Stimulated activated CD8-positive, alpha-beta memory T cell treated with anti-CD3 and anti-CD28 coated beads, Interleukin-4, amount 100 ng/mL, for 4 hours (primary cell): Measurements from ENCODE around the gene POLDIP2.

Source experiments
- DNase-seq, 2 donors: peaks; one replicate each; pipeline ENCODE4 v3.0.0-alpha.2; 2020; ENCODE audit warnings: low read depth in 2 of 2, low spot score in 1 of 2

The POLDIP2 gene

DNA sequence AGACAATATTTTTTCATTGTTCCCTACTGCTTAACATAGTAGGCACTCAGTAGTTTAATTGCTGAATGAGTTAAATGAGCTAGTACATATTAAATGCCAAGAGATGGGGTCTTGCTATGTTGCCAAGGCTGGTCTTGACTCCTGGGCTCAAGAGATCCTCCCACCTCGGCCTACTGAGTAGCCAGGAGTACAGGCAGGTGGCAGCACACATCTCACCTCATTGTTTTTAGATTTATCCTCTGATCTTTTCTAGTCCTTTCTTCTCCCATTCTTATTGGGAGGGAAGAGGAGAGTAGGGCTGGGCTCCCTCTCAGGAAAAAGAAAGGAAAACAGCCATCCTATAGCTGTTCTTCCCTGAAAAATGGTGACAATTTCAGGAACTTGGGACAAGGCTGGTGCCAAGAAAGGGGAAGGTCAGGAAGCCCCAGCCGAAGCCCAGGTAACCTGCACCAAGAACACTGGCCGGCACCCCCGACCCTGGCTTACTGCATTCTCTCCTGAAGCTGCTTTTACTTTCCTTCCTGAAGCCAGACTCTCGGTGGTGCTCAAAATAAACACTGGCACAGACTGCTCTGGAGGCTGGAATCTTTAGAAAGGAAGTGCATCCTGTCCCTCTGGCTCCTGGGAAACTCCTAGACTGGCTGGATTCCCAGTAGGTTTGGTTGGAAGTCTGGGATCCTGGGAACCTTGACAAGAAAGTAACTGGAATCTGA is 19.1 kb downstream of the POLDIP2 start:
- no peak for DNase-seq

- no peak for DNase-seq
These were observed 21.1 kb downstream of the POLDIP2 start for GRCh38 chr17:28335959-28336871.

- DNase-seq = peak; percentile 92 to 97
These were observed 21.9 kb downstream of the POLDIP2 start, which contains the start of the genes IFT20 and TNFAIP1 for GRCh38 chr17:28335201-28335958. TSS of gene IFT20 (minus strand) at chr17:28335472. CDS start at chr17:28331985, 3,487 bp downstream. TSS of gene TNFAIP1 (plus strand) at chr17:28335761. CDS start at chr17:28339522, 3,761 bp downstream.

DNA sequence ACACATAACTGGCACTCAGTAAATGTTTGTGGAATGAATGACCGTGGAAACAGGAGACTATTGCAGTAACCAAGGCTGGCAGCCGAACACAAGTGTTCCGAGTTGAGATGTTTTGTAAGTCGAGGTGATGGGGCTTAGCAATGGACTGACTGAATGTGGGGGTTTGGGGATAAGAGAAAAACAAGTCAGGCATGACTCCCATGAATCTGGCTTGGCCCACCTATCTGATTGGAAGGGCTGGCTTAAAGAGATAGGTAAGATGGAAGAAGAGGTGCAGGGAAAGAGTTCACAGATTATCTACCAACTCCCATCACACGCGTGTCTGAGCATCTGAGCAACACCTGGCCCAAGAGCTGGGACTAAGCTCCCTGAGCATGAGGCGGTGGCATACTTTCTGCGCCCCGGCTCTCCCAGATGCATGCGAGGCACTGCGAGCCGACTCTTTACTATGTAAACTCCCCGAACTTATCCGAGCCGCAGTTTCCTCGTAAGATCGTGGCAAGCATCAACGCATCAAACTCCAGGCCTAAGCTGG is 22.6 kb downstream of the POLDIP2 start:
- no peak for DNase-seq

DNA sequence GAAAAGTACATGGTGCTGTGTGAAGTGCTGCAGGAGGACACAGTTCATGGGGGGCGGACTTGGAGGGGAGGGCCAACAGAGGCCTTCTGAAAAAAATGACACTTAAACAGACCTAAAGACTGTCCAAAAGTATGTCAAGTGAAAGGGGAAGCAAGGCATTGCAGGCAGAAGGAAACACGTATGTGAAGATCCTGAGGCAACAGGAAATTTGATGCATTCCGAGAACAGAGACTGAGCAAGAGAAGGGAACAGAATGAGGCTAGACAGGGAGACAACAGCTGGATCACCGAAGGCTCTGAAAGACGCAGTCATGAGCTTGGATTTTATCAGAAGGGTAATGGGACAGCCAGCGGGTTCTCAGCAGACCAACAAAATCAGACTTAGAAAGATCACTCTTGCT is 23.2 kb downstream of the POLDIP2 start:
- DNase-seq = no peak

DNA sequence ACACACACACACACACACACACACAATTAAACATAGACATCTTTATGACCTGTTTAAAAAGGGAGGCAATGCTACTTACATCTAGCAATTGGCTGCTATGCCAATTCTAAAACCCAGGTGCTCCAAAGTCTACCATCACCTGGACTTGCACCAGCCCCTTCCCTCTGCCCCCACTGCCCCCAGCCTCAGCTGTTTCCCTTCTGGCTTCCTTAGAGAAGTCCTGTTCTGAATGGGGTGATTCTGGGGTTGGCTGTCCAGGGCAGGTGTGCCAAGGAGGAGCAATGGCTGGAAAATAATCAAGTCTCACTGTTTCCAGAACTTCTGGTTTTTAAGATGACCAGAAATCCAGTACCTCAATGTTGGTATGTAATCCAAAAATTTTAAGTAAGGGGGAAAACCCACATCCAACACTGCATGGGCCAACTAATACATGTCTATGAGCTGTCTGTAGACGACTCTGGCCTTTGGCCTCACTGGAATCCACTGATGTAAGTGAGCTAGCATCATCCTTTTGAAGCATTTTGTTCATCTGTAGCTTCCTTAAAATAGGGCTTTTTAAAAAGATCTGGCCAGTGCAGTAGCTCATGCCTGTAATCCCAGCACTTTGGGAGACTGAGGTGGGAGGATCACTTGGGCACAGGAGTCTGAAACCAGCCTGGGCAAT is 24.1 kb downstream of the POLDIP2 start:
- no peak for DNase-seq

DNA sequence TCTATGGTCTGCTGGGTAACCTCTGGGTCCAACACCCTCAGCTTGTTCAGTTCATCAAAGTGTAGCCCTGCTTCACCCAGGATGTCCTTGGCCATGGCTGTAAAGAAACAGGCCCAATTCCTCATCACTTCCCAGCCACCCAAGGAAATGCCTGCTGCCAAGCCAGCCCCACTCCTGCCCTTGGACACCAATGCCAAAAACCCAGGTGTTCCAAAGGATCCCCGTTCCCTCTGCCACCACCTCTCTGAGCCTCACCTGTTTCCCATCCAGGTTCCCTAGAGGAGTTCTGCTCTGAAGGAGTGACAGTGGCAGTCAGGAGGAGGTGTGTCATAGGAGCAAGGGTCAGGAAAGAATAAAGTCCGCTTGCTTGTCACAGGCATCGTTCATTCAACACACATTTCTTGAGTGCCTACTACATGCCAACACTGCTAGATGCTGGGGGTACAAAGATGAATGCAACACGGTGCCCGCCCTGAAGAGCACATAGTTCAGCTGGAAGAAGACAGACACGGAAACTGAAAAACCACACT is 25.4 kb downstream of the POLDIP2 start:
- DNase-seq = no peak

GRCh38 chr17:28330671-28331070 is 26.7 kb downstream of the POLDIP2 start:
- DNase-seq = no peak

DNA sequence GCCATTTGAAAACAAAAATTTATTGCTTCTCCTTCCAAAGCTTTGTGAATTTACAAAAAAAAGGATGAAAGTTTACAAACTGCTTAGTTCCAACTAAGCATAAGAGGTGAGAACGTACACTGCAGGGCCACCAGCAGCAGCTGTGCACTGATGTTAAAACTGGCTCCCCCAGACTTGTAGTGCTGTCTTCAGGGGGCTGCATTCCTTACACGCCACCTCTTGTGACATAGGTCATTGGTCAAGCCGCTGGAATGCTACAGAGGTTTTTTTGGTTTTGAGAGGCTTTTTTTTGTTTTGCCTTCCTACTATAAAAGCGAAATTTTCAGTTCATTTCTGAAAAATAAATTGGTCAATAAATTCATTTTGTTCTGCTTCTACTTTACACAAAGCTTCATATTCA is 29.0 kb downstream of the POLDIP2 start:
- DNase-seq = no peak

DNA sequence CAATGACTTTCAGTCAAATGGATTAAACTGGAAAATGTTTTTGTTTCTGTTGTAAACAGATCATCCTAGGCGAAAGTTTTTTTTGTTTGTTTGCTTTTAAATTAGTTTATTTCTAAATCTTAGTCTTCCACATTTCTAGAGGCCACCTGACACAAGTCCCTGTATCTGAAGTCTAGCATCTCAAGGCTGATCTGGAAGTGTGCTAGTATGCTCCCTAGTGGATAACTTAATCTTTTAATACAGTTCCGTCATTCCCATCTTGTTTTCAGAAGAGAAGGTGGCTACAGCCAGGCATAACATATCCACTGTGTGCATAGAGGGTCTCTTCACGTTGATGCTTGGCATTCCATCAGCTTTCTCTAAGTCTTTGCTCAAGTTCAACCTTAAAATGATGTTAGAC is 29.6 kb downstream of the POLDIP2 start:
- no peak for DNase-seq

- no peak for DNase-seq
These were observed 30.2 kb downstream of the POLDIP2 start for GRCh38 chr17:28327031-28327607.

- no peak for DNase-seq
These were observed 31.2 kb downstream of the POLDIP2 start for GRCh38 chr17:28326114-28326513.

- no peak for DNase-seq
These were observed 32.1 kb downstream of the POLDIP2 start for GRCh38 chr17:28325211-28325610.

- no peak for DNase-seq
These were observed 32.5 kb downstream of the POLDIP2 start for GRCh38 chr17:28324781-28325180.

GRCh38 chr17:28324267-28324745 is 33.0 kb downstream of the POLDIP2 start:
- DNase-seq = no peak

GRCh38 chr17:28320215-28321061 is 36.9 kb downstream of the POLDIP2 start:
- DNase-seq = no peak

DNA sequence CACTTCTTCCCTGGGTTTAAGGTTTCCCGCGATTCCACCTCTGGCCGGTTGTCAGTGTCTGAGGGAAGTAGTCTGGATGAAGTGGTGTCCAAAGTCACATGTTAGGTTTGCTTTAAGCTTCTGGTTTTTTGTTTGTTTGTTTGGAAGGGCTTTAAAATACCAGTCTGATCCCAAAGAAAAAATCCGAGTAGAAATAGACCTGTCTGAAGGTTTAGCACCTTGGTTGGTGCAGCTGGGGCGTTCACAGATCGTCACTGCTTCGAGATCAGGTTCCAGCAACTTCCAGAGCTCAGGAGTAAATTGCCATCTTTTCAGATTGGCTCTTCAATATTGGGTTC is 37.8 kb downstream of the POLDIP2 start:
- no peak for DNase-seq

- DNase-seq = peak; percentile 87 to 92
These were observed 38.3 kb downstream of the POLDIP2 start, which contains the start of gene TMEM97 for GRCh38 chr17:28318759-28319597. TSS of gene TMEM97 (plus strand) at chr17:28319200. CDS start at chr17:28319240, 40 bp downstream.
